Astrocyte of the spinal cord (primary cell): ENCODE data around the gene OR5AR1.
"Not testable (repeated sequence)": the region's sequence is repeated elsewhere in the genome, so short reads cannot be mapped to it uniquely, and the experiment has no call there.

Source experiments
- DNase-seq: peaks from one replicate; pipeline ENCODE4 v3.0.0; 2011; ENCODE audit warnings: low read depth, low spot score
- H3K4me3 ChIP-seq: 2 replicates; pipeline ENCODE4 v1.5.1; 2011; ENCODE audit warnings: low read depth, mild to moderate bottlenecking, low read length, moderate library complexity
- CTCF ChIP-seq: IDR thresholded peaks from 2 replicates; pipeline ENCODE4 v1.5.1; 2012; ENCODE audit warnings: low read depth, mild to moderate bottlenecking, low read length, inconsistent platforms
- in situ Hi-C: cut with HindIII; loops from 2 replicates; pipeline ENCODE4 v1.10.0; 2017; ENCODE audit warnings: low sequenced_read_pairs

OR5AR1 gene

GRCh38 chr11:56659755-56660154, 3.7 kb upstream of the OR5AR1 start:
- no peak for TF ChIP-seq CTCF
- in situ Hi-C loops, result no loop called here

GRCh38 chr11:56670984-56671383, 7.5 kb downstream of the OR5AR1 start:
- in situ Hi-C loops, result no loop called here
- TF ChIP-seq CTCF, result no peak
- no peak for DNase-seq
- H3K4me3 ChIP-seq, result no peak overlapping the region

More at GRCh38 chr11:56659755-56660154, 3.7 kb upstream of the OR5AR1 start:
- DNase-seq, result no peak
- no peak overlapping the region for H3K4me3 ChIP-seq

- DNase-seq, result no peak
- in situ Hi-C loops, result no loop called here
- no peak overlapping the region for H3K4me3 ChIP-seq
- no peak for TF ChIP-seq CTCF
Measured at GRCh38 chr11:56688554-56689100, 25.1 kb downstream of the OR5AR1 start.

- H3K4me3 ChIP-seq, DNase-seq, in situ Hi-C loops: not testable (repeated sequence)
Measured at GRCh38 chr11:56691179-56691578, 27.7 kb downstream of the OR5AR1 start.

- in situ Hi-C loops, result no loop called here
- no peak for DNase-seq
- no peak for TF ChIP-seq CTCF
- no peak overlapping the region for H3K4me3 ChIP-seq
Measured at GRCh38 chr11:56693428-56693827, 29.9 kb downstream of the OR5AR1 start.

- DNase-seq, result no peak
- TF ChIP-seq CTCF, result no peak
- H3K4me3 ChIP-seq, result no peak within 1 kb of the TSS
- in situ Hi-C loops, result no loop called here
Measured at GRCh38 chr11:56698795-56699194, 35.3 kb downstream of the OR5AR1 start, which contains the start of gene OR9G1. Gene OR9G1, plus strand, starts transcription at chr11:56699095. Its CDS starts 1,293 bp downstream, at chr11:56700388.

GRCh38 chr11:56700242-56700913, 36.9 kb downstream of the OR5AR1 start:
- DNase-seq, result no peak
- in situ Hi-C loops, result no loop called here
- no peak for TF ChIP-seq CTCF
- H3K4me3 ChIP-seq, result no peak overlapping the region
